SW480 (cell line): ENCODE measurements around the gene DNMT3A.

Experiments
- DNase-seq: peaks from one replicate; pipeline ENCODE4 v3.0.0-alpha.2; 2016; ENCODE audit warnings: low spot score

The DNMT3A gene

DNA sequence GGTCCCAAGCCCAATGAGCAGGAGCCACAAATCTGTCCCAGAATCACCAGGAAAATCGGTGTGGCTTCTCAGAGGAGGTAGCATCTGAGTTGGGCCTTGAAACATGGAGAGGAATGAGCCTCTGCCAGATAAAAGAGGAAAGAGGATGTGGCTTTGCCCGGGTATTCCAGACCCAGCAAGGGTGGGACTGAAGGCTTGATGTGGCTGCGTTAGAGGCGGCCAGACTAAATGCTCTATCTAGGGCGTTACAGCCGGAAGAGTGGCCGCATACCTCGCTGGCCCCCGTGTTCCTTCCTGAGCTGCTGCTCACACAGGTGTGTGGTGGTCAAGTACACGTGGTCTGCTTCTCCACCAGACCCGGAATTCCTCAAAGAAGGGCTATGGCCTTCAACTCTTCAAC, 139.4 kb downstream of the DNMT3A start:
- peak; percentile 98 for DNase-seq

DNA sequence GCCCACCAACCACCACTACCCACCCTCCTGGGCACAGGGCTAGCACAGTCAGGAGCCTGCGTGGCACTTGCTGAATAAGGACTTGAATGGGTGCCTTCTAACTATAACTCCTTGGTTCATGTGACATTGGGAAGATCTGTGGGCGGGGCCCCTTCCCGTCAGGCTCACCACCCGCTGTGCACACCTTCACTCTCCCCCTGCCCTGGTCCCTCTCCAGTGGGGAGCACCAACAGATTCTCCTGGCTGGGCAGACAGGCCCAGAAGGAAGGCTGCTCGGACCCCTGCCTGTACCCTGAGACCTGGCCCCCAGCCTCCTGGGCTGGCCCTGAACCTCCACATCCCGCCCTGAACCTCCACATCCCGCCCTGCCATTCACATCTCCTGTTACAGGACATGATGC, 139.9 kb downstream of the DNMT3A start:
- peak; percentile 68 for DNase-seq

DNA sequence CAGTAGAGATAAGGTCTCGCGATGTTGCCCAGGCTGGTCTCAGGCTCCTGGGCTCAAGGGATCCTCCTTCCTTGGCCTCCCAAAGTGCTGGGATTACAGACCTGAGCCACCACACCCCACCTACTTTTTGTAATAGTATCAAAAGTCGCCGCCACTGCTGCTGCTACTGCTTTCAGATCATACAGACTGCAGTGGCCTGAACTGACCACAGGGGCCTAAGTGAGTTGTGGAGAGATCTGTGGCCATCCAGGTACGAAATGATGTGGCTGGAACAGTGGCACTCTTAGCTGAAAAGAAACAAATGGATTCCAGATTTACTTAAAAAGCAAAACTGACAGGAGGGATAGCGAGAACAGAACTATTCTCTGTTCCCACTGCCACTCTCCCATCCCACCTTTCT, 140.5 kb downstream of the DNMT3A start:
- peak; percentile 83 for DNase-seq

DNA sequence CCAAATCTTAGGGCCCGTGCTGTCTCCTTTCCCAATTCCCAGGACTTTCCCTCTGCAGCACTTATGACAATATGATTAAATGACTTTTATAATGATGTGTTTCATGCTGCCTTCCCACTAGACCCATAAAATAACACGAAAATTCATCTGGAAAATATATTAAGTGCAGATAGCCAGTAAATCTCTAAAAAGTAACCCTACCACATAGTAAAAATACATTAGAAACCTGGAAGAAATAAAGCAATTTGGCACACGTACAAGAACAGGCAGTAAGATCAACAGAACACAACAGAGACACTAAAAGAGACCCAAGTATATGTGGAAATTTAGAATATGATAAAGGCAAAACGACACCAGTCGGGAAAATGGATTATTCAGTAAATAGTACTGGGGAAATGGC, 143.1 kb downstream of the DNMT3A start:
- no peak for DNase-seq

DNA sequence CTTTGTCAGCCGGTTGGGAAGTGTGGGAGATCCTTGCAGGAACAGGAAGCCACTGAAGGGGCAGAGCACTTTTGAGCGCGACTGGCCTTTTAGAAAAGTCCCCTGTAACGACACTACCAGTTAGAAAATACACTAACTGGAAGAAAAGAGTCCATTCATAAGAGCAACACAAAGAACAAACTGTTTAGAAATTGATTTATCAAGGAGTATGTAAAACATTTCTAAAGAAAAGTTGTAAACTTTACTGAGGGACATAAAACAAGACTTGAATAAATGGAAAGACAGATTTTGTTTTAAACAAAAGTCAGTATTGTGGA, 143.6 kb downstream of the DNMT3A start:
- no peak for DNase-seq

DNA sequence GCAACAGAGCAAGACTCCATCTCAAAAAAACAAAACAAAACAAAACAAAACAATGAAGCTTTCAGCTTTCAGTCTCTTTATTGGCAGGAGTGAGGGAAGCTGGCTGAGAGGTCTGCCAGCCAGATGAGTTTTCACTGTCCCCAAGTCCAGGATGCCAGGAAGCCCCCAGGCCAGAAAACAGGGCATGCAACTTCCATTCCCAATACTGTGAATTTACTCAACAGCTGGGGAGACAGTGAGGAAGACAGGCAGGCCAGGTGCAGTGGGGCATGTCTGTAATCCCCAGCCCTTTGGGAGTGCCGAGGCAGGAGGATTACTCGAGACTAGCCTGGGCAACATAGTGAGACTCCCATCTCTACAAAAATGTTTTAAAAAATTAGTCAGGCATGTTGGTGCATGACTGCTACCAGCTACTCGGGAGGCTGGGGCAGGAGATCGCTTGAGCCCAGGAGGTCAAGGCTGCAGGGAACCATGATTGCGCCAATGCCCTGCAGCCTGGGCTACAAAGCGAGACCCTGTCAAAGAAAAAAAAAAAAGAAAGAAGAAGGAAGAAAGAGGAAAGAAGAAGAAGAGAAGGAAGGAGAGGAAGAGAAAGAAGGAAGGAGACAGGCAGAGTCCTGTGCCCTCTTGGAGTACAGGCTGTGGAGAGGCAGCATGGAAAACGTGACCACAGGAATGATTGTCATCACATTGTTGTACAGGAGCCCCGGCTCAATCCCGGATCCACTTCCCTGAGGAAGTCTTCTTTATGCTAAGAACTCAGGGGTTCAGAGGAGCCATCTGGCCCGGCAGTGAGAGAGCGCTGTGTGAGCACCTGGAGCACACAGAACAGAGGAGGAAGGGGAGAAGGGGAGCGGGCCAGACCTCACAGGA, 144.2 kb downstream of the DNMT3A start:
- DNase-seq = peak; percentile 73

DNA sequence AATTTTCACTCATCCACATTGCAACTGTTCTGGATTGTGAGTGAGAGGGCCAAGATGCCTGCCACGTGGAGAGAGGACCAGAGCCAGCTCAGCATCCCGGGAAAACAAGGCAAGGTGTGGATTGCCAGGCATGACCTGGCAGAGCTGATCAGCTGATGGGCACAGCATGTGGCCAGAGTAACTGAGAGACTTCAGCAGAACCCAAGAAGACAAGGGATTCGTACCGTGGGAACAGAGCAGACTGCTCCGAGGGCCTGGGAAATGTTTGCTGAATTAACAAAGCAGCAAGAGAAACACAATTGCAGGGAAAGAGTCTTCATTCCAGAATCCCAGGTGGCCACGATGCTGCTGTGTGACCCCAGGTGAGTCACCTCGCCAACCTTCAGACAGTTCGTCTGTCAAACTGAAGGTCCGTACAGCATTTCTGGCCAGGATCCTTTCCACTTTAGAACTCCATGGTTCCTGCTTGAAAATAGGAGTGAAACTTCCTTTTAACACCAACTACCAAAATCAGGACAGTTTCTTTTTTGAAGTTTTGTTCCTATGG, 147.1 kb downstream of the DNMT3A start:
- DNase-seq = no peak

DNA sequence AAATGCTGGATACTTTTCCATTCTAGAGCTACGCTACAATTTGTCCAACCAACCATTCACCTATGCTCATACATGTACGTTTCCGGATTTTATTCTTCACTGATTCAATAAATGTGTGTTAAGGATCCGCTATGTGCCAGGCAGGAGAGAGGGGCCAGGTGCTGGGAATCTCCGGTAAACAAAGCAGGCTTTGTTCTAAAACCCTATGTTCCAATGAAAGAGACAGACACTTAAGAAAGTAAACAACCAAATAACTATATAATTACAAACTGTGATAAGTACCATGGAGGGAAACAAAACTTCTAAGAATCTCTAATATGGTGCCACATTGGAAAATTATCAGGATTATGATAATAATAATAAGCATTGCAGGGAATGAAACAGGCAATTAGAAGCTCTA, 151.2 kb downstream of the DNMT3A start:
- DNase-seq = peak; percentile 63

DNA sequence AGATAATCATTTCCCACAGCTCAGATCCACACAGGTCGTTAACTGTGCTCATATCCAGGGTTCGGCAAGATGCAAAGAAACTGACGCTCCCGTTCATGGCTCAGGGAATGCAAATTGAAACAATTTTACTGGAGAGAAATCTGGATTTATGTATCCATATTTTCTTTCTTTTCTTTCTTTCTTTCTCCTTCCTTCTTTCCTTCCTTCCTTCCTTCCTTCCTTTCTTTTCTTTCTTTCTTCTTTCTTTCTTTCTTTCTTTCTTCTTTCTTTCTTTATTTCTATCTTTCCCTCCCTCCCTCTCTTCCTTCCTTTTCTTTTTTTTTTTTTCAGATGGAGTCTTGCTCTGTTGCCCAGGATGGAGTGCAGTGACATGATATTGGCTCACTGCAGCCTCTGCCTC, 153.3 kb downstream of the DNMT3A start:
- no peak for DNase-seq

DNA sequence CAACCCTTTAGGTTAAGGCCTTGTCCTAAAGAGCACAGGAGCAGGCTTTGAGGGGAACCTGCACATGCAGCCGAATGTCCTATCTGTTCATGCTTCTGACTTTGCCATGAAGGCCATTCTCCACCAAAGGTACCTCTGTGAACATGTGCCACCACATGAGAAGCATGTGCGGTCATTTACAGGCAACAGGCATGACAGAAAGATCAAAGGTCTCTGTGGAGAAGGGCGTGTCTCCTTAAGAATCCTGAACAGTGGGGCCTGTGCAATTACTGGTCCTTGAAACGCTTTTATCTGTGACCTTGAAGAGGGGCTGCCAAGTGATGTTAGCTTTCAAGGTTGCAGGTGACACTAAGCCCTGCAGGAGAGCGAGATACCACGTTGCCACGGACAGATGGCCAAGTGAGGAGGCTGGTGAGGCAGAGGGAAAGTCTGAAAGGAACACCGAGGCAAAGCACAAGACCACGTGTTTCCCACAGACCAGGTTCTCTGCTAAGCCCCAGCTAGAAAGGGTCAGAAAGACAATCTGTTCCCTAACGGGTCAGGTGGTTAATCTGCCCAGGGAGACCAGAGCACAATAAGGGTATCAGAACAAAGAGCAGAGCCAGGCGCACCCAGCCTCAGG, 153.9 kb downstream of the DNMT3A start:
- peak; percentile 62 for DNase-seq

DNA sequence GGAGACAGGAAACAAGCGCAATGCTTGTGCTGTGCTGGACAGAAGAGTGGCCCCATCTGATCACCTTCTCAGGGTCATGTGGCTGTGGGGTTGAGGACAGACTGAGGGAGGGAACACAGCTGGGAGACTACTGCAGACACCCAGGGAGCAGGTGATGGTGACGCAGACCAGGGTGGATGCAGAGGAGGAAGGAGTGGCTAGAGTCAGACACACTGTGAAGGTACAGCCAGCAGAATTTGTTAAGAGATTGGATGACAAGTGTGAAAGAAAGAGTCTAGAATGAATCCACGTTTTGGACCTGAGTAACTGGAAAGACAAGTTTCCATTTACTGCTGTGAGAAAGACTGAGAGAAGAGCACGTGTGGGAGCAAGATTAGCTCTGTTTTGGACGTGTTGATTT, 157.5 kb downstream of the DNMT3A start:
- no peak for DNase-seq

DNA sequence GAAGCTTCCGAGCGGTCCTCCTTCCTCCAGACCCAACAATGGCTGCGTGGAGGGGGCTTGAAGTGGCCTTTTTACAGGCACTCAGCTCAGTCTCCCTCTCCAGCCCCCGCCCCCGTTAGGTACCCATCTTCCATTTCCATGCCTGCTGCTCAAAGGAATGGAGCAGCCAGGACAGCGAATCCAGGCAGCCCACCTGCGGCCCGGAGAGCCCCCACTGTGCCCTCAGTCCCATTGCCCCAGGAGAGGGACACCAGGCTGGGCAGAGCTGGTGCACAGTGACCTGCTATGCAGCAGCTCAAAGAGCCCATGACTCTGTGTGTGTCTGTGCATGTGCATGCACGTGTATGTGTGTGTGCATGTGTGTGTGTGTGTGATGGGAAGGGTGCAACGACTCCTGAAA, 162.7 kb downstream of the DNMT3A start:
- no peak for DNase-seq
